GM08714 (cell line): ENCODE measurements around the gene SRRM2.
A peak's percentile ranks its signal among the peaks of the same experiment; 100 is the strongest.

ENCODE experiments used
- H3K4me3 ChIP-seq: fragments of 200-500 bp; sonication (Bioruptor generic); 2 replicates; pipeline ENCODE4 v1.5.1; 2014; ENCODE audit warnings: mild to moderate bottlenecking, low read length, inconsistent platforms
- ZNF274 ChIP-seq: IDR thresholded peaks from 2 replicates; pipeline ENCODE4 v1.6.1; 2012; ENCODE audit warnings: mild to moderate bottlenecking, low read depth, low read length

Gene SRRM2

DNA sequence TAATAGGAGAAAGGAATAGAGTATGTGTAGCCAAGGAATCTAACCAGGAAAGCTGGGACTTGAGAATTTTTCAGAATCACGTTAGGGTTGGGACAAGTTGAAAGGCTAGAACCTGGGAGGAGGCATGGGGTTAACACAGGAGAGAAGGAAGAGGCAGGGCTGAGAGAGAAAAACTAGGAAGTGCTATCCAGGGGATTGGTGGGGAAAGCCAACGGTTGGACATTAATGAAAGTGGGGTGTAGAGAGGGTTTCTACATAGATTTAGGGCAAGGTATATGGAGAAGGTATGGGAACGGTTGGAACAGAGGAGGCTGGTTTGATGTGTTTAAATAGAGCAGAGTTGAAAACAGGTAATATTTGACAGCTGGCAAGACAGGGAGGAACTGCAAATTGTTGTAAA is 2.7 kb downstream of the SRRM2 start:
- peak overlapping the region; percentile 98; the same call in 1 of the 2 replicates for H3K4me3 ChIP-seq
- TF ChIP-seq ZNF274 = no peak

DNA sequence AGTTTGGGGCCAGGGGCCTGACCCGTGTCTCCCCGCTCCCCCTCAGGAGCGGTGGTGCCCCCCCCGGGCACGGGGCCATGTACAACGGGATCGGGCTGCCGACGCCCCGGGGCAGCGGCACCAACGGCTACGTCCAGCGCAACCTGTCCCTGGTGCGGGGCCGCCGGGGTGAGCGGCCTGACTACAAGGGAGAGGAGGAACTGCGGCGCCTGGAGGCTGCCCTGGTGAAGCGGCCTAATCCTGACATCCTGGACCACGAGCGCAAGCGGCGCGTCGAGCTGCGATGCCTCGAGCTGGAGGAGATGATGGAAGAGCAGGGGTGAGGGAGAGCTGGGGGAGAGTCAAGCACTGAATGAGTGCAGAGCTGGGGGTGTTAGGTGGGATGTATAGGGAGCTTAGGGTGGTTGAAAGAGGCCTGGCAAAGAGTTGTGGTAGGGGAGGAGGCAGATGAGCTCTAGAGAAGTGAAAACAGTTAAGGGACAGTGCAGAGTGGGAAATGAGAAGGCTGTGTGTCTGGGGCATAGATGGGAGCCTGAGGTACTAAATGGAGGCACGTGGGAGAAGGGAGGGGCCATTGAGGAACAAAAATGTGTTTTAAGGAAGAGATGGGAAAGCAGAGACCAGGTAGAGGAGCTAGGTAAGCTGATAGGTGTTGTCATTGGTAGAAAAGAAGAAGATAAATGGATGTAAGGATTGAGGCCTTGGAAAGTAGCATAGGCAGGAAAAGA is 4.0 kb downstream of the SRRM2 start:
- H3K4me3 ChIP-seq = no peak overlapping the region
- TF ChIP-seq ZNF274 = no peak

DNA sequence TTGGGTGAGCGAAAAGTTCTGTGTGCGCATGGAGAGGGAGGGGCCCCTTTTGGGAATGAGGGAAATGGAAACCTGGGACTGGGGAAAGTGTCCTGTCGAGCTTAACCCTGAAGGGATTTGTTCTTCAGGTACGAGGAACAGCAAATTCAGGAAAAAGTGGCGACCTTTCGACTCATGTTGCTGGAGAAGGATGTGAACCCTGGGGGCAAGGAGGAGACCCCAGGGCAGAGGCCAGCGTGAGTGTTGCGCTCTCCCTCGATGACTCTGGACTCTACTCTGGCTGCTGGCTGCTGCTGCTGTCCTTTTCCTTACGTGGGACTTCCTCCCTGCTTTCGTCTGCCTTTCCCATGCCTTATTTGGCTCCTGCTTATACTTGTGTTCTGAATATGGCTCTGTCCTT is 4.9 kb downstream of the SRRM2 start:
- no peak for TF ChIP-seq ZNF274
- no peak overlapping the region for H3K4me3 ChIP-seq

DNA sequence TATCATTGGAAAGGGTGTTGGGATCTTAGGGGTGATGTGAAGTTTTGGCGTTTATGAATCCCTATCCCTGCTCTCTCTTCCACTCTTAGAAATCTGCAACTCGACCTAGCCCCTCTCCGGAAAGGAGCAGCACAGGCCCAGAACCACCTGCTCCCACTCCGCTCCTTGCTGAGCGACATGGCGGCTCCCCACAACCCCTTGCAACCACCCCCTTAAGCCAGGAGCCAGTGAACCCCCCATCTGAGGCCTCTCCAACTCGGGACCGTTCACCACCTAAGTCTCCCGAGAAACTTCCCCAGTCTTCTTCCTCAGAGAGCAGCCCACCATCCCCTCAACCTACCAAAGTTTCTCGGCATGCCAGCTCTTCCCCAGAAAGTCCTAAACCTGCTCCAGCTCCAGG is 9.0 kb downstream of the SRRM2 start:
- no peak for TF ChIP-seq ZNF274
- no peak overlapping the region for H3K4me3 ChIP-seq

DNA sequence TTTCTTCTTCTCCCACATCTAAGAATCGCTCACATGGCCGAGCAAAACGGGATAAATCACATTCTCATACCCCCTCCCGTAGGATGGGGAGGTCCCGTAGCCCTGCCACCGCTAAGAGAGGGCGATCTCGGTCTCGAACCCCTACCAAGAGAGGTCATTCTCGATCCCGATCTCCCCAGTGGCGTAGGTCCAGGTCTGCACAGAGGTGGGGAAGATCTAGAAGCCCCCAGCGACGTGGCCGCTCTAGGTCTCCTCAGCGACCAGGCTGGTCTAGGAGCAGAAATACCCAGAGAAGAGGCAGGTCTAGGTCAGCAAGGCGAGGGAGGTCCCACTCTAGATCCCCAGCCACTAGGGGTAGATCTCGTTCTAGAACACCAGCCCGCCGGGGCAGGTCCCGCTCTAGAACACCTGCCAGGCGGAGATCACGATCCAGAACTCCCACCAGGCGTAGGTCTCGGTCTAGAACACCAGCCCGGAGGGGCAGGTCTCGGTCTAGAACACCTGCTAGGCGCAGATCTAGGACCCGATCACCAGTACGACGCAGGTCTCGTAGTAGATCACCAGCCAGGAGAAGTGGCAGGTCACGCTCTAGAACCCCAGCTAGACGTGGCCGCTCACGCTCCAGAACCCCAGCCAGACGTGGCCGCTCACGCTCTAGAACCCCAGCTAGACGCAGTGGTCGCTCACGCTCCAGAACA is 9.6 kb downstream of the SRRM2 start:
- no peak for TF ChIP-seq ZNF274
- no peak overlapping the region for H3K4me3 ChIP-seq

DNA sequence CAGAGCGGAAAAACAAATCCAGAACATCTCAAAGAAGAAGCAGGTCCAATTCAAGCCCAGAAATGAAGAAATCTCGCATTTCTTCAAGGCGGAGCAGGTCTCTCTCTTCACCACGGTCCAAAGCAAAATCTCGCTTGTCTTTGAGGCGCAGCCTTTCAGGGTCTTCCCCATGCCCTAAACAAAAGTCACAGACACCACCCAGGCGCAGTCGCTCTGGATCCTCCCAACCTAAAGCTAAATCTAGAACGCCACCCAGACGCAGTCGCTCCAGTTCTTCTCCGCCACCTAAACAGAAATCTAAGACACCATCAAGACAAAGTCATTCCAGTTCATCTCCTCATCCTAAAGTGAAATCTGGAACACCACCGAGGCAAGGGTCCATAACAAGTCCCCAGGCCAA is 10.3 kb downstream of the SRRM2 start:
- TF ChIP-seq ZNF274 = no peak
- H3K4me3 ChIP-seq = no peak overlapping the region

DNA sequence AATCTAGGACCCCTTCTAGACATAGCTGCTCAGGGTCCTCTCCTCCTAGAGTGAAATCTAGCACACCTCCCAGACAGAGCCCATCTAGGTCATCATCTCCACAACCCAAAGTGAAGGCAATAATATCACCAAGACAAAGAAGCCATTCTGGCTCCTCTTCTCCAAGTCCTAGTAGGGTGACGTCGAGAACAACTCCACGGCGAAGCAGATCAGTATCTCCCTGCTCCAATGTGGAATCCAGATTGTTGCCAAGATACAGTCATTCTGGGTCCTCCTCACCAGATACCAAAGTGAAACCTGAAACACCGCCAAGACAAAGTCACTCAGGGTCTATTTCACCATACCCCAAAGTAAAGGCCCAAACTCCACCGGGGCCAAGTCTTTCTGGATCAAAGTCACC is 10.7 kb downstream of the SRRM2 start:
- H3K4me3 ChIP-seq = no peak overlapping the region
- no peak for TF ChIP-seq ZNF274

DNA sequence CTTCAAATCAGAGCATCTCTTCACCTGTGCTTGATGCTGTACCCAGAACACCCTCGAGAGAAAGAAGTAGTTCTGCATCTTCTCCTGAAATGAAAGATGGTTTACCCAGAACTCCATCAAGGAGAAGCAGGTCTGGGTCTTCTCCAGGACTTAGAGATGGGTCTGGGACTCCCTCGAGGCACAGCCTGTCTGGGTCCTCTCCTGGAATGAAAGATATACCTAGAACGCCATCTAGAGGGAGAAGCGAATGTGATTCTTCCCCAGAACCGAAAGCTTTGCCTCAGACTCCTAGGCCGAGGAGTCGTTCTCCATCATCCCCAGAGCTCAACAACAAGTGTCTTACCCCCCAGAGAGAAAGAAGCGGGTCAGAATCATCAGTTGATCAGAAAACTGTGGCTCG is 12.3 kb downstream of the SRRM2 start:
- no peak overlapping the region for H3K4me3 ChIP-seq

DNA sequence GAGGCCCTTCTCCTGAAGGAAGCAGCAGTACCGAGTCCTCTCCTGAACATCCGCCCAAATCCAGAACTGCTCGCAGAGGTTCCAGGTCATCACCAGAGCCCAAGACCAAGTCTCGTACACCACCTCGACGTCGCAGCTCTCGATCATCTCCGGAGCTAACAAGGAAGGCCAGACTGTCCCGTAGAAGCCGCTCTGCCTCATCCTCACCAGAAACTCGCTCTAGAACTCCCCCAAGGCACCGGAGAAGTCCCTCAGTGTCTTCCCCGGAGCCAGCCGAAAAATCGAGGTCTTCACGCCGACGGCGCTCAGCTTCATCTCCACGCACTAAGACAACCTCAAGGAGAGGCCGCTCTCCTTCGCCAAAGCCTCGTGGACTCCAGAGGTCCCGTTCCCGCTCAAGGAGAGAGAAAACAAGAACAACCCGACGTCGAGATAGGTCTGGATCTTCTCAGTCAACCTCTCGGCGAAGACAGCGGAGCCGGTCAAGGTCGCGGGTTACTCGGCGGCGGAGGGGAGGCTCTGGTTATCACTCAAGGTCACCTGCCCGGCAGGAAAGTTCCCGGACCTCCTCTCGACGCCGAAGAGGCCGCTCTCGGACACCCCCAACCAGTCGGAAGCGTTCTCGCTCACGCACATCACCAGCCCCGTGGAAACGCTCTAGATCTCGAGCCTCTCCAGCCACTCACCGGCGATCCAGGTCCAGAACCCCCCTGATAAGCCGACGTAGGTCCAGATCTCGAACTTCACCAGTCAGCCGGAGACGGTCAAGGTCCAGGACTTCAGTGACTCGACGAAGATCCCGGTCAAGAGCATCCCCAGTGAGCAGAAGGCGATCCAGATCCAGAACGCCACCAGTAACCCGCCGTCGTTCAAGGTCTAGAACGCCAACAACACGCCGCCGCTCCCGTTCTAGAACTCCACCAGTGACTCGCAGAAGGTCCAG is 13.3 kb downstream of the SRRM2 start:
- TF ChIP-seq ZNF274 = no peak

More for the DNA sequence above, 12.3 kb downstream of the SRRM2 start:
- TF ChIP-seq ZNF274 = no peak

DNA sequence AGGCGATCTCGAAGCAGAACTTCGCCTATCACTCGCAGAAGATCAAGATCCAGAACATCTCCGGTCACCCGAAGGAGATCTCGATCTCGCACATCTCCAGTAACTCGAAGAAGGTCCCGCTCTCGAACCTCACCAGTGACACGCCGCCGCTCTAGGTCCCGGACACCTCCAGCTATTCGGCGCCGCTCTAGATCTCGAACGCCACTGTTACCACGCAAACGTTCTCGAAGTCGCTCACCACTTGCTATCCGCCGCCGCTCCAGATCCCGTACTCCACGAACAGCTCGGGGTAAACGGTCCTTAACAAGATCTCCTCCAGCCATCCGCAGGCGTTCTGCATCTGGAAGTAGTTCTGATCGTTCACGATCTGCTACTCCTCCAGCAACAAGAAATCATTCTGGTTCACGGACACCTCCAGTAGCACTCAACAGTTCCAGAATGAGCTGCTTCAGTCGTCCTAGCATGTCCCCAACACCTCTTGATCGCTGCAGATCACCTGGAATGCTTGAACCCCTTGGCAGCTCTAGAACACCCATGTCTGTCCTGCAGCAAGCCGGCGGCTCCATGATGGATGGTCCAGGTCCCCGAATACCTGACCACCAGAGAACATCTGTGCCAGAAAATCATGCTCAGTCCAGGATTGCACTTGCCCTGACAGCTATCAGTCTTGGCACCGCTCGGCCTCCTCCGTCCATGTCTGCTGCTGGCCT is 14.1 kb downstream of the SRRM2 start:
- no peak overlapping the region for H3K4me3 ChIP-seq
- no peak for TF ChIP-seq ZNF274

More for the DNA sequence above, 13.3 kb downstream of the SRRM2 start:
- H3K4me3 ChIP-seq = no peak overlapping the region

DNA sequence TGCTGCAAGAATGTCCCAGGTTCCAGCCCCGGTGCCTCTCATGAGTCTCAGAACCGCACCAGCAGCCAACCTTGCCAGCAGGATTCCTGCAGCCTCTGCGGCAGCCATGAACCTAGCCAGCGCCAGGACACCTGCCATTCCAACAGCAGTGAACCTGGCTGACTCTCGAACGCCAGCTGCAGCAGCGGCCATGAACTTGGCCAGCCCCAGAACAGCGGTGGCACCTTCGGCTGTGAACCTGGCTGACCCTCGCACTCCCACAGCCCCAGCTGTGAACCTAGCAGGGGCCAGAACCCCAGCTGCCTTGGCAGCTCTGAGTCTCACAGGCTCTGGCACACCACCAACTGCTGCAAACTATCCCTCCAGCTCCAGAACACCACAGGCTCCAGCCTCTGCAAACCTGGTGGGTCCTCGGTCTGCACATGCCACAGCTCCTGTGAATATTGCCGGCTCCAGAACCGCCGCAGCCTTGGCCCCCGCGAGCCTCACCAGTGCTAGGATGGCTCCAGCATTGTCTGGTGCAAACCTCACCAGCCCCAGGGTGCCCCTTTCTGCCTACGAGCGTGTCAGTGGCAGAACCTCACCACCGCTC is 14.8 kb downstream of the SRRM2 start:
- H3K4me3 ChIP-seq = no peak overlapping the region
- no peak for TF ChIP-seq ZNF274

DNA sequence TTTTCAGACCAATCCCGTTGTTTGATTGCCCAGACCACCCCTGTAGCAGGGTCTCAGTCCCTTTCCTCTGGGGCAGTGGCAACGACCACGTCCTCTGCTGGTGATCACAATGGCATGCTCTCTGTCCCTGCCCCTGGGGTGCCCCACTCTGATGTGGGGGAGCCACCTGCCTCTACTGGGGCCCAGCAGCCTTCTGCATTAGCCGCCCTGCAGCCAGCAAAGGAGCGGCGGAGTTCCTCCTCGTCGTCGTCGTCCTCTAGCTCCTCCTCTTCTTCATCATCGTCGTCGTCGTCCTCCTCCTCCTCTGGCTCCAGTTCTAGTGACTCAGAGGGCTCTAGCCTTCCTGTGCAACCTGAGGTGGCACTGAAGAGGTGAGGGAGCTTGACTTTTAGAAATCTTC is 15.5 kb downstream of the SRRM2 start:
- H3K4me3 ChIP-seq = no peak overlapping the region
- TF ChIP-seq ZNF274 = no peak

DNA sequence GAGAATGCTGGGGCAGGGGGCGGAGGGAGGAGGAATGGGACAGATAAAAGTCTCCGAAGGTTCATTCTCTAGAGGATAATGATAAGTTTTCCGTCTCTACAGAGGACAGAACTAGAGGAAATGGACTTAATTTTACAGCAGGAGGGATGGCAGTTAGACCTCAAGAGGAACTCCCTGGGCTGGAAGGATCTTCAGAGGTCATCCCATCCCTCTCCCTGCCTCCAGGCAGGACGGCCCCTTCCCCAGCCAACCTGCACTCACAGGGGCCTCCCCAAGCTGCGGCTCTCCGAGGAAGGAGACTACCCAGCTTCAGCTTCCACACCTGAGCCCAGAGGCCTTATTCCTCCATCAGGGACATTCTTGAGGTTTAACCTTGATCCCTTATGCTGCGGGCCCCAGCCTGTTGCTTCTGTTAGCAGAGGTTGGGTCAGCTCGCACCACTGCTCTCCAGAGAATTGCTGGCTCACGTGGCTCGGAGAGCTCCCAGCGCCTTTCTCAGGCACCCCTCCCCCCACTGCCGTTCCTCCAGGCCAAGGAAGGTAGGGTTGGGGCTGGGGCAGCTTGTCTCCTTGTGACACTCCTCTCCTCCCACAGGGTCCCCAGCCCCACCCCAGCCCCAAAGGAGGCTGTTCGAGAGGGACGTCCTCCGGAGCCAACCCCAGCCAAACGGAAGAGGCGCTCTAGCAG is 16.1 kb downstream of the SRRM2 start:
- no peak overlapping the region for H3K4me3 ChIP-seq
- no peak for TF ChIP-seq ZNF274
